ENCODE measurements around the gene CRCP. TPM values are rescaled to one million over a fixed set of nuclear protein-coding genes. Genes with fewer than 3 reads are reported as not detected.

The CRCP gene
- total and polyA plus RNA-seq, 2 experiments from 2014 or later, result 36.1 to 43.4 TPM

- Histone ChIP-seq H3F3A (replicated peaks; ENCODE audit: low read depth) (no peaks in the 10 kb centered on the region), H4K20me1 (replicated peaks; ENCODE audit: insufficient read depth) (no peaks in the 10 kb centered on the region), H3K9me2 (ENCODE audit: insufficient read depth) (no peaks in the 10 kb centered on the region), H3K79me2 (replicated peaks; ENCODE audit: insufficient read depth) (no peaks in the 10 kb centered on the region), H3K27ac (ENCODE audit: low read depth) (no peak overlapping the region), H3K4me1 (ENCODE audit: insufficient read depth) (no peaks in the 10 kb centered on the region), H3K4me2 (no peak overlapping the region), H3K4me3 (no peak overlapping the region), H2AFZ (no peak overlapping the region), H3K36me3 (ENCODE audit: insufficient read depth) (no peaks in the 10 kb centered on the region), H3K27me3 (ENCODE audit: insufficient read depth) (no peaks in the 10 kb centered on the region)
- H3K27ac Mint-ChIP-seq, result no peak overlapping the region
- no peak overlapping the region for H3K4me3 Mint-ChIP-seq
- TF ChIP-seq ETS1 (IDR thresholded peaks at IDR 0.05) (no peak), ZNF462 (CRISPR knock-in tag; IDR thresholded peaks at IDR 0.05) (no peak), JUNB (IDR thresholded peaks at IDR 0.05; ENCODE audit: unreplicated experiment) (no peak), STAT1 (IDR thresholded peaks at IDR 0.05; ENCODE audit: unreplicated experiment) (no peak), REST (IDR thresholded peaks at IDR 0.05; ENCODE audit: unreplicated experiment) (no peak), NANOG (IDR thresholded peaks at IDR 0.05; ENCODE audit: borderline replicate concordance) (no peak), CREB1 (CRISPR knock-in tag; IDR thresholded peaks at IDR 0.05; ENCODE audit: low read depth) (no peak)
- H3K27me3 Mint-ChIP-seq (ENCODE audit: insufficient read depth, low read depth, poor library complexity), result peaks cover 10% of the 10 kb centered on the region
- no peak for ATAC-seq
- no peaks in the 10 kb centered on the region; the same call in 2 of the 3 replicates for H3K36me3 Mint-ChIP-seq (ENCODE audit: low read depth)
- peaks cover 10% of the 10 kb centered on the region; the same call in 2 of the 3 replicates for H3K9me3 Mint-ChIP-seq
- H3K4me1 Mint-ChIP-seq, result no peaks in the 10 kb centered on the region
- DNase-seq (ENCODE audit: low spot score), result no peak
These were observed 74.0 kb downstream of the CRCP start for GRCh38 chr7:66188645-66189044.
